ENCODE data around the gene P2RY2.

GRCh38 chr11:73230931-73231330 is 12.8 kb downstream of the P2RY2 start:
- TF ChIP-seq CTCF (conservative IDR thresholded peaks at IDR 0.05; ENCODE audit: low read depth in 2 of 2), result no peak
- no peak for TF ChIP-seq REST (IDR thresholded peaks at IDR 0.05; ENCODE audit: unreplicated experiment)
- TF ChIP-seq EZH2 (IDR thresholded peaks at IDR 0.05; ENCODE audit: low read depth, unreplicated experiment), result no peak
- TF ChIP-seq POLR2AphosphoS5 (IDR thresholded peaks at IDR 0.05; ENCODE audit: low read depth), result no peak
- no peak for TF ChIP-seq NANOG (IDR thresholded peaks at IDR 0.05; ENCODE audit: borderline replicate concordance)
- no peak for TF ChIP-seq ZNF331 (CRISPR knock-in tag; IDR thresholded peaks at IDR 0.05; ENCODE audit: low read depth)
- TF ChIP-seq ZNF462 (CRISPR knock-in tag; IDR thresholded peaks at IDR 0.05), result no peak
- TF ChIP-seq EZH2phosphoT487 (IDR thresholded peaks at IDR 0.05; ENCODE audit: unreplicated experiment), result no peak
- no peak for TF ChIP-seq CREB1 (CRISPR knock-in tag; IDR thresholded peaks at IDR 0.05; ENCODE audit: low read depth)
- no peak for TF ChIP-seq JUNB (IDR thresholded peaks at IDR 0.05; ENCODE audit: unreplicated experiment)
- no peak for TF ChIP-seq ZNF114 (CRISPR knock-in tag; IDR thresholded peaks at IDR 0.05)
- no peak for TF ChIP-seq ETS1 (IDR thresholded peaks at IDR 0.05)
- TF ChIP-seq STAT1 (IDR thresholded peaks at IDR 0.05; ENCODE audit: unreplicated experiment), result no peak

Measured in GM23338 (cell line).